NCI-H510A (cell line): Measurements from ENCODE around the gene GAS1.

Experiments
- DNase-seq: peaks from one replicate; lab custom pipeline; 2025; lab: John Stamatoyannopoulos, UW

Gene GAS1

DNA sequence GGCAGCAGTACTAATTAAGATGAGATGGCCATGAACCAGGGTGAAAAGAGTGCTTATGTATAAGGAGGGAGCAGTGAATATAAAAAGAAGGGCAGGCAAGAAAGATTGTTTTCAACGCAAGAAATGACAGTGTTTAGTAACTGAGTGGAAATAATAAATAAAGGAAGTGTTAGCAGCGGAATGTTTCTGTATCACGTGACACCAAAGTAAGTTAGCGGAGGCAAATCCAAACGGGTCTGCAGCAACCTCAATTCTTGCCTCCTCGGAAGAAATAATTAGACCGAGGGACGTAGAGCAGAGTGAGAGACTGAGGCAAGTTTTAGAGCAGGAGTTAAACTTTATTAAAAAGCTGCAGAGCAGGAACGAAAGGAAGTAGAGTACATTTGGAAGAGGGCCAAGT is 15.4 kb upstream of the GAS1 start:
- no peak for DNase-seq

DNA sequence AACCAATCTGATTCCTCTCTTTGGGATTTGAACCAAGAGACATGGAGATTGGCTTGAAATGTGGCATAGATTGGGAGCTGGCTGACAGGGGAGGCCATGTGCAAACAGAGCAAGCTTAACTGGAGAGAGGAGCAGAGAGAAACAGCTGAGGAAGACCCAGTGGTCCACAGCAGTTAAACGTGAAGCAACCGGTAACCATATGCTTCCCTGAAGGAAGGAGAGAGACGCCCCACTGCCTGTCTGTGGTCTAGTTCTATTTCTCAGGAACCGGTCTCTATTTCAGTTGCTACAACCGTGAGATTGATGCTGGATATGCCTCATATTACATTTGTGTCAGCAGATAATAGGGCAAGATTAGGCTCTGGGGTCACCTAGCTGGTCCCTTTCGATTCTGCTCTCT is 13.6 kb upstream of the GAS1 start:
- DNase-seq: no peak

DNA sequence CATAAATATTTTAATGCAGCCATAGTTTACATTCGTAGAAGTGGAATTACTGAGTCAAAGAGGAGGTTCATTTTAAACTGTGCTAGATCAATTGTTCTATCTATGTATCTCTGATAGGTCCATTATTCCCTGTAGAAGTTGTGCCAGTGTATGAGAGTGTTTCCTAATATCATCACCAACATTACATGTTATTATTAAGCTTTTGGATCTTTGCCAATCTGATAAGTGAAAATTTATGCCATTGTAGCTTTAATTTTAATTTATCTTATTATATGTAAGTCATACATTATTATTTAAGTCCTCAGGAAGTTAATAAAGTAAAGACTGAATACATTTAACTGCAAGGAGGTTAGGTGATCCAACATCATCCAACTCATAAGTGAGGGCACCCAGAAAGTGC is 10.9 kb upstream of the GAS1 start:
- no peak for DNase-seq

- DNase-seq: no peak
These were observed 8.3 kb upstream of the GAS1 start for GRCh38 chr9:86955561-86955960.

GRCh38 chr9:86955042-86955441 is 7.7 kb upstream of the GAS1 start:
- no peak for DNase-seq

DNA sequence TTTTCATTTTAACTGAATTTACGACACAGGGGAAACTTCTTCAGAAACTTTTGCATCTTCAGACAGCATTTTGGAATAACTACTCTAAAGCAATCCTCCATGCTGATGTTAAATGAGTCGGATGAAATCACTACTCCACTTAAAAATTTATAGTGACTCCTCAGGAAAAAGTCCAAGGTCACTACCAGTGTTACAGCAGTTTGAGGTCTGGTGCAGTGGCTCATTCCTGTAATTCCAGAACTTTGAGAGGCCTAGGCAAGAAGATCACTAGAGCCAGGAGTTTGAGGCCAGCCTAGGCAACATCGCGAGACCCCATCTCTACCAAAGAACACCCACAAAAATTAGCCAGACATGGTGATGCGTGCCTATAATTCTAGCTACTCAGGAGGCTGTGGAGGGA is 5.9 kb upstream of the GAS1 start:
- DNase-seq: no peak

DNA sequence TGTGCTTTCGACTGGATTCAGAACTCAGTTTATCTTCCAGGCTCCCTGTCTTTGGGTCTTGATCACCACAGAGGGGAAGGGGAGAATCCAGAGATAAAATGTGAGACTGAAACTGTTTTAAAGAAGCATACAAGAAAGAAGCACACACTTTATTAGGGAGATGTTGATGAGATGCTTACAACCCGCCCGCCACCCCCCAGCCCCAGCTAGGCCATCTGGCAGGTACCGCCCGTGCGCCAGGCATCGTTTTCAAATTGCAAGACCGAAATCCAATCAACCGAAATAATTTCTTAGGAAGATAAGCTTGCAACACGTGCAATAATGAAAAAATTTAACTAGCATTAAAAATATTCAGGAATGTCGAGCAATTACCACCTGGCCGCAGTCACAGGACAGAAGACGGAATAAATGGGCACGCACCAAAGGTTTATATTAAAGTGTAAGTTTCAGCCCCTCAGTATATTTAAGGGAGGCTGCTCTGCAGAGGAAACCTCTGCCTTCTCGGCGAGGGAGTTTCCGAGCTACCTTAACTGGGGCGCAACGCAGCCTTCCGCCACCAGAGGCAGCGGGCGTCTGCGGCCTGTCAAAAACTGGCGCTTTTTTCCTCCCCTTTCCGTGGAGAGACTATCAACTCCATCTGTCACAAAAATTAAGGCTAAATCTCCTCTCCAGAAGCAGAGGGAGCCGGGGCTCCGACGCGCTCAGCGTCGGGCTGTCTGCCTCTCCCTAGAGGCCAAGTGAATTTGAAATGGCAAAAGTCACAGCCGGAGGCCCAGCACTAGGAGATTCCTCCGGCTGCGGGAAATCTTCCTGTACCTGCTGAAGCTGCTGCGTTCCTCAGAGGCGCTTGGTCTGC is 996 bp upstream of the GAS1 start:
- peak; percentile 33 for DNase-seq

DNA sequence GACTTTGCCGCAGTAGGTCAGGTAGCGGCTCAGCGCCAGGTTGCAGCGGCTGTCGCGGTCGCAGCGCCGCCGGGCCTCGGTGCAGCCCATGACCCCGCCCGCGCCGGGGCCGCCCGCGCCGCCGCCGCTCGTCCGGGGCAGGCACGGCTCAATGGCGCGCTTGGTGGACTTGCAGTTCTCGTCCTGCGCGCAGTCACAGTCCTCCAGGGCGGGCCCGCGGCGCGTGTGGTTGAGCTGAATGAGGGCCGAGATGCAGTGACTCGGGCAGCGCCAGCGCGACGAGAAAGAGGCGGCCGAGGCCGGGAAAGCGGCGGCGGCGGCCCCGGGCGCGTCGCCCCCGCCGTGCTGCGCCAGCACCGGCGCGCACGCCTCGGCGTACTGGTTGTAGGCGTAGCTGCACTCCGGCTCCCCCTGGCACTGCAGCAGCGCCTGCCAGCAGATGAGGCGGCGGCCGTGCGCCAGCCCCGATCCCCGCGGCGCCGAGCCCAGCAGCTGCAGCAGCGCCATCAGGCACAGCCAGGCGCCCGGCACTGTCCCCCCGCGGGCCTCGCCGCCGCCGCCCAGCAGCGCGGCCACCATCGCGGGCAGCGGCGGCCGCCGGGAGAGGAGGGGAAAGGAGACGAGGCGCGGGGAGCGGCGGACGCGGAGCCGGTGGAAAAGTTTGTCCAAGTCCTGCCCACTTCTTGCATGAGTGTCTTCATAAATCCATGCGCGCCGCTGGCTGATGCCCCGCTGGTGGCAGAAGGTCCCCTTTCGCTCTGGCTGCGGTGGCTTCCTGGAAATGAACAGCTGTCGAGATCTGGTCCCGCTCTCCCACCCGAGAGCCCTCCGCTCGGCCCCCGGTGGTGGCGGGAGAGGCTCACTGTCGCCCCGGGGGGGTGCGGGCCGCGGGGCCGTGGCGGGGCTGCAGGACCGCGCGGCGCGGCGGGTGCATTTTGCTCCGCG is 833 bp downstream of the GAS1 start:
- DNase-seq: peak; percentile 31

DNA sequence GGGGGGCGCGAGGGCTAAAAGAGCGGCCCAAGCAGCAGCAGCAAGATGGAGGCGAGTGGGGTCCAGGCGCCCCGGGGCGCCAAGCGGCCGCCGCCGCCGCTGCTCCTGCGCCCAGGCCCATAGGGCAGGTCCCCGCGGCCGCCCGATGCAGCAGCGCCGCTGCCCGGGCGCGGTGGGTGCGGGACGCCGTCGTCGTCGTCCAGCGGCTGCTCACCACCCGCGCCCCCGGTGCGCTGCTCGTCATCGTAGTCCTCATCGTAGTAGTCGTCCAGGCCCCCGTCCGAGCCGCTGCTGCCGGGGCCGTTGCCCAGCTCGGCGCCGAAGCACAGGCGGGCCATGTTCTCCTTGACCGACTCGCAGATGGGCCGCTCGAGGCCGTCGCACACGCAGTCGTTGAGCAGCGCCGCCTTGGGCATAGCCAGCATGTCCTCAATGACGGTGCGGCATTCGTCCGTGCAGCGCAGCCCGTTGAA is 1.5 kb downstream of the GAS1 start:
- no peak for DNase-seq

- DNase-seq: no peak
These were observed 2.2 kb downstream of the GAS1 start for GRCh38 chr9:86944796-86945727.

- no peak for DNase-seq
These were observed 3.8 kb downstream of the GAS1 start for GRCh38 chr9:86943201-86944113.

DNA sequence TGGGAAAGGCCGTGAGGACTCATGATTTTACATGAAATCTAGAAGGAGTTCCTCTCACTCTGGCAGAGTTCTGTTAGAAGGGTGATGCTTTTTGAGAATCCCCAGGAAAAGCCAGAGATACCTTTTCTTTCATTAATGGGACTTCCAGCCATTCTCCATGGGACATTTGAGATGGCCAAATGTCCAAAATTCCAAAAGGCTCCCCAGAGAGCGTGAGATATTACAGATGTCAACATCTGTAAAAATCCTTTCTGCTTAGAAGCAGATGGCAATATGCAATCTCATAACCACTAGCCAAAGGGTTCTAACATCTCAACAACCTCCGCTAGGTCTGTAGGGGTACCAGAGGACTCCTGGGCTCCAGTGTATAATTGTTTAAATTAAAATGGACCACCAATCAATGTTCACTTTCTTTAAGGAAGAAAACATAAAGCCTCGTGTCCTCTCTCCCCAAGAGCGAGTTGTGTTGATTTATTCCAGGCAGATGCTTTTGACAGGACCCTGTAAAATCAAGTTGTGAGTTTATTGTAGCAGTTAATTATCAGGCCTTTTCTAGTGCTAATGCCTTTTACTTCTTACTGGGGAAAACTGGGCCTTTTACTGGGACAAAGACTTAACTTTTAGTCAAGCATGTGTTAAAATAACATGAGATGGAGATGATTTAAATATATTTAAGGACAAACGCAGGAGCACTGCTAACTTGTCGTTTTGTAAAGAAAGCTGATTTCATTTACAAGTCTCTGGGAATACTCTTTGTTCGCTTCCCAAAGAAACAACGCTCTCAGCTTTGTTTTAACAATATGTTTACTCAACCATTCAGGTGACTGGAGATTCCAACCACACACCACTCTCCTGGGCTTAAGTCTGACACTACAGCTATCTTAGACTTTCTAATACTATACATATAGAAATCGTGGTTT is 4.8 kb downstream of the GAS1 start:
- no peak for DNase-seq

DNA sequence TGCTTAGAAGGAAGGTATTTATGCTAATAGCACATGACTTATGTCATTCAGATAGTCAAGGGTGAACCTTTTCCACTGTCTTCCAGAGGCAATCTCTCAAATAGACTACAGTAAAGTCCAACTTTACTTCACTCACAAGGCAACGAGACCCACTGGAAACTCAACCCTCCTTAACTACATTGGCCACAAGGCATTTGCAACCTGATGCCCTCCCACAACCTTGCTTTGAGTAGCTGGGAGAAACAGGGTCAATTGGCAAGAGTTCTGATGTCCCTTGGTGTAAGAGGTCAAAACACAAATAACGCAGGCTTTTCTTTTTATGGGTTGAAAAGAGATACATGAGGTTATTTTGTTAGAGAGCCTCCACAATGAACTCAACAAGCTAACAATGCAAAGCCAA is 6.1 kb downstream of the GAS1 start:
- no peak for DNase-seq

GRCh38 chr9:86940774-86941173 is 6.5 kb downstream of the GAS1 start:
- no peak for DNase-seq

- no peak for DNase-seq
These were observed 7.4 kb downstream of the GAS1 start for GRCh38 chr9:86939891-86940290.

- DNase-seq: no peak
These were observed 8.0 kb downstream of the GAS1 start for GRCh38 chr9:86939321-86939720.

- DNase-seq: no peak
These were observed 8.5 kb downstream of the GAS1 start for GRCh38 chr9:86938780-86939179.

GRCh38 chr9:86926145-86926544 is 21.2 kb downstream of the GAS1 start:
- no peak for DNase-seq

GRCh38 chr9:86925686-86926085 is 21.6 kb downstream of the GAS1 start:
- no peak for DNase-seq

DNA sequence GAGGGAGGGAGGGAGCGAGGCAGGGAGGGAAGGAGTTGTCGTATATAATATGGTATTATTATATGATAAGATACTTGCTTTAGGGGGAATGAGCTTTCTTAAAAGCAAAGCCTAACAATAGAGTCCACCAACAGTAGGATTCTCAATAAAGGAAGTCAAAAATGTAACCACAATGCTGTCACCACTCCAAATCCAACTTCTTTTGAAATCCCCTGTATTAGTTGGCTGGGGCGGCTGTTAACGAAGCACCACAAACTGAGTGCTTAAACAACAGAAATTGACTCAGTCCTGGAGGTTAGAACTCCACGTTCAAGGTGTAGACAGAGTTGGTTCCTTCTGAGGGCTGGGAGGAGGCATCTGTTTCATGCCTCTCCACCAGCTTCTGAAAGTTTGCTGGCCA is 23.1 kb downstream of the GAS1 start:
- DNase-seq: no peak
